Prostate gland (tissue), 2 donors: ENCODE data around the gene SMIM11.
"Not testable (repeated sequence)": the region's sequence is repeated elsewhere in the genome, so short reads cannot be mapped to it uniquely, and the experiment has no call there.

Experiments used
- POLR2A ChIP-seq: fragments of 450-650 bp; IDR thresholded peaks from one replicate; pipeline ENCODE4 v1.6.1; 2016; ENCODE audit warnings: antibody characterized with exemption, mild to moderate bottlenecking
- POLR2AphosphoS5 ChIP-seq: sonication (generic); formaldehyde crosslinking; IDR thresholded peaks from one replicate; pipeline ENCODE4 v1.6.1; 2017; ENCODE audit warnings: antibody characterized with exemption
- TF ChIP-seq, protein P1 (sequence below), 4 experiments: fragments of 200-600 bp in 2 of 4; fragments of 450-650 bp in 2 of 4; sonication (generic) in 2 of 4; IDR thresholded peaks; 1 replicate in 3 of 4; 2 replicates in 1 of 4; pipeline ENCODE4 v1.5.1; 2016 to 2019; ENCODE audit warnings: antibody characterized with exemption in 4 of 4, mild to moderate bottlenecking in 2 of 4, moderate library complexity in 2 of 4

GRCh38 chr21:34406676-34407075 is 31.4 kb downstream of the SMIM11 start:
- TF ChIP-seq, protein P1, sequence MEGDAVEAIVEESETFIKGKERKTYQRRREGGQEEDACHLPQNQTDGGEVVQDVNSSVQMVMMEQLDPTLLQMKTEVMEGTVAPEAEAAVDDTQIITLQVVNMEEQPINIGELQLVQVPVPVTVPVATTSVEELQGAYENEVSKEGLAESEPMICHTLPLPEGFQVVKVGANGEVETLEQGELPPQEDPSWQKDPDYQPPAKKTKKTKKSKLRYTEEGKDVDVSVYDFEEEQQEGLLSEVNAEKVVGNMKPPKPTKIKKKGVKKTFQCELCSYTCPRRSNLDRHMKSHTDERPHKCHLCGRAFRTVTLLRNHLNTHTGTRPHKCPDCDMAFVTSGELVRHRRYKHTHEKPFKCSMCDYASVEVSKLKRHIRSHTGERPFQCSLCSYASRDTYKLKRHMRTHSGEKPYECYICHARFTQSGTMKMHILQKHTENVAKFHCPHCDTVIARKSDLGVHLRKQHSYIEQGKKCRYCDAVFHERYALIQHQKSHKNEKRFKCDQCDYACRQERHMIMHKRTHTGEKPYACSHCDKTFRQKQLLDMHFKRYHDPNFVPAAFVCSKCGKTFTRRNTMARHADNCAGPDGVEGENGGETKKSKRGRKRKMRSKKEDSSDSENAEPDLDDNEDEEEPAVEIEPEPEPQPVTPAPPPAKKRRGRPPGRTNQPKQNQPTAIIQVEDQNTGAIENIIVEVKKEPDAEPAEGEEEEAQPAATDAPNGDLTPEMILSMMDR (IDR thresholded peaks at IDR 0.05), result not testable (repeated sequence)
- TF ChIP-seq POLR2AphosphoS5, POLR2A: not testable (repeated sequence)
